LNCAP (cell line): ENCODE data around the gene STX1A.

ENCODE experiments used
- CTCF ChIP-seq: fragments of 450-650 bp; IDR thresholded peaks from 2 replicates; pipeline ENCODE4 v1.5.1; 2017; ENCODE audit warnings: mild to moderate bottlenecking

The STX1A gene

DNA sequence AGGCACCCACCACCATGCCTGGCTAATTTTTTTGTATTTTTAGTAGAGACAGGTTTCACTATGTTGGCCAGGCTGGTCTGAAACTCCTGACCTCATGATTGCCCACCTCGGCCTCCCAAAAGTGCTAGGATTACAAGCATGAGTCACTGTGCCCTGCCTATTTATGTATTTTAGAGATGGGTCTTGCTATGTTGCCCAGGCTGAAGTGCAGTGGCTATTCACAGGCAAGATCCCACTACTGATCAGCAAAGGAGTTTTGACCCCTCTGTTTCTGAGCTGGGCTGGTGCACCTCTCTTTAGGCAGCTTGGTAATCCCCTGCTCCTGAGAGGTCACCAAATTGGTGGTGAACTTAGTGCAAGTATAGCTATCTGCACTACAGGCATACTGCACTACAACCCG lies 12.9 kb upstream of the STX1A start:
- no peak for TF ChIP-seq CTCF

DNA sequence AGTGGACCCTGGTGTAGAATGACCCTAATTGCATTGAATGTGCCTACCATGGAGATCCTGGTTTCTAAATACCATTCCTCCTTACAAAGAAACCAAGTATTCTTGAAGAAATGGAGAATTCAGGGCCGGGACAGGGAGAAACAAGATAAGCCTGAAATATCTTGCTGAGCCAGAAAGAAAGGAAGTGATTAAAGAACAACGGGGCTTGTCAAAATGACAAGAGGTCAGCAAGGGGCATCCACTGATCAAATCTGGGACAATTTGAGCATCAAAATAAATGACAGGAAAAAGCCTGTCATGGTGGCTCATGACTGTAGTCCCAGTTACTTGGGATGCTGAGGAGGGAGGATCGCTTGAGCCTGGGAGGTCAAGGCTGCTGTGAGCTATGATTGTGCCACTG lies 11.0 kb upstream of the STX1A start:
- no peak for TF ChIP-seq CTCF

DNA sequence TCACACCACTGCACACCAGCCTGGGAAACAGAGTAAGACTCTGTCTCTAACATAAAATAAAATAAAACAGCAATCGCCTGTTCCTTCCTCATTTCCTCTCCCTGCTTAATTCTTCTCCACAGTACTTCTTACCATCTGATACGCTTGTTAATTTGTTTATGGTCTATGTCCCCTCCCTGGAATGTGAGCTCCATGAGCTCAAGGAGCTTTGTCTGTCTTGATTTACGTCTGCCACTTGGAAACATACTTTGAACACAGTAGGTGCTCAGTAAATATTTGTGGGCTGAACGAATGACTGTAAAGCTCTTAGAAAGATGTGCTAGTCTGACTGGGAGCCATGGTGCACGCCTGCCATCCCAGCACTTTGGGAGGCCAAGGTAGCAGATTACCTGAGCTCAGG lies 9.1 kb upstream of the STX1A start:
- no peak for TF ChIP-seq CTCF

GRCh38 chr7:73727952-73728351 lies 8.5 kb upstream of the STX1A start:
- no peak for TF ChIP-seq CTCF

GRCh38 chr7:73726083-73726466 lies 6.6 kb upstream of the STX1A start:
- TF ChIP-seq CTCF, result peak; percentile 33; the same call in 1 of the 2 replicates

DNA sequence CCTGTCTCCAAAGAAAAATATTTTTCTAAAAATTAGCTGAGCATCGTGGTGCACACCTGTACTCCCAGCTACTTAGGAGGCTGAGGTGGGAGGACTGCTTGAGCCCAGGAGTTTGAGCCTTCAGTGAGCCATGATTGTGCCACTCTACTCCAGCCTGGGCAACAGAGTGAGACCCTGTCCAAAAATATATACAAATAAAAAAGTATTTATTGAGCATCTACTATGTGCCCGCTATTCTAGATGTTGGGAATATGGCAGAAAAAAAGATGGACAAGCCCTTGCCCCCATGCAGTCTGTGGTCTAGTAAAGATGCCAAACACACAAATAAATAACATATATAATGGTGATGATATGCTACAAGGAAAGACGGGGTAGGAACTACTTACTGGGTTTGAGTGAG lies 4.3 kb upstream of the STX1A start:
- TF ChIP-seq CTCF, result no peak

- no peak for TF ChIP-seq CTCF
These were observed 3.3 kb upstream of the STX1A start for GRCh38 chr7:73722785-73723184.

DNA sequence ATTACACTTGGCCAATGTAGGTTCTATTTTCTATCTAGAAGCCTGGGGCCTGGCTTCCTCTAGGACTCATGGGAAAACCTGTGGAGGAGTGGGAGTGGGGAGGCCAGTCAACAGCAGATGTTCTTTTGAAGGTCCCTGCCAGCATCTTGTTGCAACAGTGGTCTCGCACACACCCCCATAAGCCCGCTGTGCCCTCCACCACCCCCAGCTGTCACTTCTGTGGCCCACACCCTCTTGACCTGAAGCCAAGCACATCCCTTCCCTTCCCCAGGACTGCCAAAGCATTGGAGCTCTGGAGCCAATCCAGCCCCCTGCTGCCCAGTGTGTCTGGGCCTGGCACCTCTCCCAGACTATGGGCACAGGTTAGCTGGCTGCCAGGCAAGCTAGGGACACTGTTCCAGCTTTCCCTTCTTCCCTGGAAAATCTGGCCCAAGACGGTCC lies 1.9 kb upstream of the STX1A start:
- TF ChIP-seq CTCF, result no peak
